HL-60 (cell line): ENCODE data around the gene HEPN1.

ENCODE experiments used
- DNase-seq, 2 experiments: peaks; one replicate each; pipeline ENCODE4 v3.0.0-alpha.2; 2010 to 2020; ENCODE audit warnings: low read depth in 1 of 2, low spot score in 1 of 2
- H3K27ac ChIP-seq: fragments of 250-450 bp; sonication (Bioruptor Pico); replicated peaks from 2 replicates; pipeline ENCODE4 v1.5.1; 2020; ENCODE audit warnings: mild to moderate bottlenecking, moderate library complexity
- H3K27me3 ChIP-seq: fragments of 250-450 bp; sonication (Bioruptor Pico); 2 replicates; pipeline ENCODE4 v1.5.1; 2021; ENCODE audit warnings: mild to moderate bottlenecking, moderate library complexity; ENCODE audit not compliant: insufficient read depth, poor library complexity, severe bottlenecking
- H3K4me3 ChIP-seq: replicated peaks from 2 replicates; pipeline ENCODE4 v1.5.1; 2011; ENCODE audit warnings: mild to moderate bottlenecking, control low read depth, low read length; ENCODE audit not compliant: insufficient read depth
- CTCF ChIP-seq: IDR thresholded peaks from one replicate; pipeline ENCODE4 v1.5.1; 2011; ENCODE audit warnings: low read length, control low read depth, inconsistent platforms; ENCODE audit not compliant: insufficient read depth
- GABPA ChIP-seq: IDR thresholded peaks from 2 replicates; pipeline ENCODE4 v1.6.1; 2012; ENCODE audit warnings: low read depth
- POLR2AphosphoS5 ChIP-seq: IDR thresholded peaks from 2 replicates; pipeline ENCODE4 v1.6.1; 2012; ENCODE audit warnings: low read depth
- SPI1 ChIP-seq: IDR thresholded peaks from 2 replicates; pipeline ENCODE4 v1.6.1; 2012; ENCODE audit warnings: low read depth, mild to moderate bottlenecking, borderline replicate concordance
- TF ChIP-seq, protein P1 (sequence below): IDR thresholded peaks from 2 replicates; pipeline ENCODE4 v1.6.1; 2012; ENCODE audit warnings: low read depth; ENCODE audit not compliant: insufficient replicate concordance

The HEPN1 gene

DNA sequence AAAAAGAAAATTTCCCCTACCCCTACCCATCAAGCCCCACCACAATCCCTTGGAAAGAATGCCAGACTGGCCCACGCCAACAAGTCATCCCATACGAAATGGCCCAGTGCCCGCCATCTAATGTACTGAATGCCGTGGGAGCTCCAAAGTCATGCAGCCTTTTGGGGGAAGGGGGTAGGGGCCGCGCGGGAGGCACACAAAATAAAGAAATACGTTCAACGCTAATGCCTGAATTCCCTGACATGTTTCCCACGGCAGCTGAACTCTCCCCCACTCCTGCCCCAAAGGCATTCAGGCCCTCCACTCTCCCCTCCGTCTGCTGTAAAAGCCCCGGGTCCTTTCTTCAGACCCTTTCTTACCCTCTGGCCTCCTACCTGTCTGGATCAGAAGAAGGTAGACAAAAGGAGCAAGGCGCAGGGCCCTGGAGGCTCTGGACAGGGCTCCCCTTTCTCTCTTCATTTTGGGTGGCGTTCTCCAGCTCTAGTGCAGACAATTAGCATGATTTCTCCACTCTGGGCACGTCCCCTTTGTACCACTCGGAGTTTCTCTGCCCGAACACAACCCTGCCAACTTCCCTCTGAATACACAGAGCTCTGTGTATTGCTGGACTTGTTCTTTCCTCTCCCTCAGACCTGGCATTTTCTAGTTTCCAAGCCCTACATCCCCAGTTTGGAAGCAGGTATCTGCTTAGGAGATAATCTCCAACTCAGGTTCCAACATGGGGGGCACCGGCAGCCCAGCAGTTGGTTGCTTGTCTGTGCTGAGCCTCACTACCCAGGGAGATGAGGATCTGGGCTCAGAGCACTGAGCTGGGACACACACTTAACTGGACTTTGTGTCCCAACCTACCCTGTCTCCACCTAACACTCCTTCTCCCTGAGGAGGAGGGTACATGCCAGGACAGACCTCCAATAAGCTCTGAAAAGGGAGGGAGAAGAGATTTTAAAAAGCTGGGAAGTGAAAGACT is 16.8 kb downstream of the HEPN1 start, which contains the start of gene HEPACAM:
HEPACAM (minus strand) TSS at position 500 of the 967 bp plus-strand sequence; CDS start at position 459, 41 bp downstream.
- TF ChIP-seq, protein P1, sequence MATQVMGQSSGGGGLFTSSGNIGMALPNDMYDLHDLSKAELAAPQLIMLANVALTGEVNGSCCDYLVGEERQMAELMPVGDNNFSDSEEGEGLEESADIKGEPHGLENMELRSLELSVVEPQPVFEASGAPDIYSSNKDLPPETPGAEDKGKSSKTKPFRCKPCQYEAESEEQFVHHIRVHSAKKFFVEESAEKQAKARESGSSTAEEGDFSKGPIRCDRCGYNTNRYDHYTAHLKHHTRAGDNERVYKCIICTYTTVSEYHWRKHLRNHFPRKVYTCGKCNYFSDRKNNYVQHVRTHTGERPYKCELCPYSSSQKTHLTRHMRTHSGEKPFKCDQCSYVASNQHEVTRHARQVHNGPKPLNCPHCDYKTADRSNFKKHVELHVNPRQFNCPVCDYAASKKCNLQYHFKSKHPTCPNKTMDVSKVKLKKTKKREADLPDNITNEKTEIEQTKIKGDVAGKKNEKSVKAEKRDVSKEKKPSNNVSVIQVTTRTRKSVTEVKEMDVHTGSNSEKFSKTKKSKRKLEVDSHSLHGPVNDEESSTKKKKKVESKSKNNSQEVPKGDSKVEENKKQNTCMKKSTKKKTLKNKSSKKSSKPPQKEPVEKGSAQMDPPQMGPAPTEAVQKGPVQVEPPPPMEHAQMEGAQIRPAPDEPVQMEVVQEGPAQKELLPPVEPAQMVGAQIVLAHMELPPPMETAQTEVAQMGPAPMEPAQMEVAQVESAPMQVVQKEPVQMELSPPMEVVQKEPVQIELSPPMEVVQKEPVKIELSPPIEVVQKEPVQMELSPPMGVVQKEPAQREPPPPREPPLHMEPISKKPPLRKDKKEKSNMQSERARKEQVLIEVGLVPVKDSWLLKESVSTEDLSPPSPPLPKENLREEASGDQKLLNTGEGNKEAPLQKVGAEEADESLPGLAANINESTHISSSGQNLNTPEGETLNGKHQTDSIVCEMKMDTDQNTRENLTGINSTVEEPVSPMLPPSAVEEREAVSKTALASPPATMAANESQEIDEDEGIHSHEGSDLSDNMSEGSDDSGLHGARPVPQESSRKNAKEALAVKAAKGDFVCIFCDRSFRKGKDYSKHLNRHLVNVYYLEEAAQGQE = no peak
- TF ChIP-seq POLR2AphosphoS5 = no peak
- no peak for TF ChIP-seq SPI1
- Histone ChIP-seq H3K4me3 (no peak within 1 kb of the TSS), H3K27ac (no peak within 1 kb of the TSS), H3K27me3 (peaks cover 4% of the 10 kb centered on the region)
- no peak for DNase-seq

- DNase-seq = no peak
- H3K27ac ChIP-seq = no peak overlapping the region
- no peak for TF ChIP-seq CTCF
- TF ChIP-seq POLR2AphosphoS5 = no peak
- TF ChIP-seq SPI1 = no peak
- TF ChIP-seq GABPA = no peak
- TF ChIP-seq, protein P1 = no peak
- H3K4me3 ChIP-seq = no peak overlapping the region
- peaks cover 4% of the 10 kb centered on the region for H3K27me3 ChIP-seq
Observed at GRCh38 chr11:124937336-124937935, 18.4 kb downstream of the HEPN1 start.

GRCh38 chr11:124938206-124938765 is 19.2 kb downstream of the HEPN1 start:
- H3K27ac ChIP-seq = no peak overlapping the region
- TF ChIP-seq SPI1 (no peak), CTCF (no peak), GABPA (no peak), POLR2AphosphoS5 (no peak)
- TF ChIP-seq, protein P1 = no peak

More at GRCh38 chr11:124938206-124938765, 19.2 kb downstream of the HEPN1 start:
- Histone ChIP-seq H3K4me3 (no peak overlapping the region), H3K27me3 (peaks cover 4% of the 10 kb centered on the region)
- DNase-seq = no peak
